NCI-H446 (cell line): ENCODE data around the gene SLCO6A1.
"Not testable (repeated sequence)": the region's sequence is repeated elsewhere in the genome, so short reads cannot be mapped to it uniquely, and the experiment has no call there.

Experiments used
- DNase-seq, 2 experiments: peaks; one replicate each; lab custom pipeline; 2025; lab: John Stamatoyannopoulos, UW

The SLCO6A1 gene, protein sequence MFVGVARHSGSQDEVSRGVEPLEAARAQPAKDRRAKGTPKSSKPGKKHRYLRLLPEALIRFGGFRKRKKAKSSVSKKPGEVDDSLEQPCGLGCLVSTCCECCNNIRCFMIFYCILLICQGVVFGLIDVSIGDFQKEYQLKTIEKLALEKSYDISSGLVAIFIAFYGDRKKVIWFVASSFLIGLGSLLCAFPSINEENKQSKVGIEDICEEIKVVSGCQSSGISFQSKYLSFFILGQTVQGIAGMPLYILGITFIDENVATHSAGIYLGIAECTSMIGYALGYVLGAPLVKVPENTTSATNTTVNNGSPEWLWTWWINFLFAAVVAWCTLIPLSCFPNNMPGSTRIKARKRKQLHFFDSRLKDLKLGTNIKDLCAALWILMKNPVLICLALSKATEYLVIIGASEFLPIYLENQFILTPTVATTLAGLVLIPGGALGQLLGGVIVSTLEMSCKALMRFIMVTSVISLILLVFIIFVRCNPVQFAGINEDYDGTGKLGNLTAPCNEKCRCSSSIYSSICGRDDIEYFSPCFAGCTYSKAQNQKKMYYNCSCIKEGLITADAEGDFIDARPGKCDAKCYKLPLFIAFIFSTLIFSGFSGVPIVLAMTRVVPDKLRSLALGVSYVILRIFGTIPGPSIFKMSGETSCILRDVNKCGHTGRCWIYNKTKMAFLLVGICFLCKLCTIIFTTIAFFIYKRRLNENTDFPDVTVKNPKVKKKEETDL

DNA sequence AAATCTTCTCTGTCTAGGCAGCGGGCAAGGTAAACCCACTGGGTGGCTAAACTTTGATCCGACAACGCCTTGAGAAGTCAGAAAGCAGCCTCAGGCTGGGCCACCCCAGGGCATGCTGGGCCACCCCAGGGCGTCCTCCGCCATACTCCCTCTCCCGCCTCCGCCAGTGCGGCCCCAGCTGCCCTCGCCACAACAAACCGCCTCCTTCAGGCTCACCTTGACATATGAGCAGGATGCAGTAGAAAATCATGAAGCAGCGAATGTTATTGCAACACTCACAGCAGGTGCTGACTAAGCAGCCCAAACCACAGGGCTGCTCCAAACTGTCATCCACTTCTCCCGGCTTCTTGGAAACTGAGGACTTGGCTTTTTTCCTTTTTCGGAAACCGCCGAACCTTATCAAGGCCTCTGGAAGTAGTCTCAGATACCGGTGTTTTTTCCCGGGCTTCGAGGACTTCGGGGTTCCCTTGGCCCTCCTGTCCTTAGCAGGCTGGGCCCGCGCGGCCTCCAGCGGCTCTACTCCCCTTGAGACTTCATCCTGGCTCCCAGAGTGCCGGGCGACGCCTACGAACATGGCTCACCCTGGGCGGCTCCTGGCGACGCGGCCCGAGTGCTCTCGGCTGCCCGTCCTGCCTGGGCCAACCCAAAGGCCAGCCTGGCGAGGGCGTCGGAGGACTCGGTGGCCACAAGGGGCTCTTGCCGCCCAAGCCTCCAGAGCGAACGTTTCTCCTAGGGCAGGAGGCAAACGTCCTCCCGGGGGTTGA, at the start of gene SLCO6A1:
Gene SLCO6A1 (minus strand): TSS at position 731 of the 764 bp plus-strand sequence. CDS start 157 bp downstream, at position 574.
- DNase-seq = no peak

DNA sequence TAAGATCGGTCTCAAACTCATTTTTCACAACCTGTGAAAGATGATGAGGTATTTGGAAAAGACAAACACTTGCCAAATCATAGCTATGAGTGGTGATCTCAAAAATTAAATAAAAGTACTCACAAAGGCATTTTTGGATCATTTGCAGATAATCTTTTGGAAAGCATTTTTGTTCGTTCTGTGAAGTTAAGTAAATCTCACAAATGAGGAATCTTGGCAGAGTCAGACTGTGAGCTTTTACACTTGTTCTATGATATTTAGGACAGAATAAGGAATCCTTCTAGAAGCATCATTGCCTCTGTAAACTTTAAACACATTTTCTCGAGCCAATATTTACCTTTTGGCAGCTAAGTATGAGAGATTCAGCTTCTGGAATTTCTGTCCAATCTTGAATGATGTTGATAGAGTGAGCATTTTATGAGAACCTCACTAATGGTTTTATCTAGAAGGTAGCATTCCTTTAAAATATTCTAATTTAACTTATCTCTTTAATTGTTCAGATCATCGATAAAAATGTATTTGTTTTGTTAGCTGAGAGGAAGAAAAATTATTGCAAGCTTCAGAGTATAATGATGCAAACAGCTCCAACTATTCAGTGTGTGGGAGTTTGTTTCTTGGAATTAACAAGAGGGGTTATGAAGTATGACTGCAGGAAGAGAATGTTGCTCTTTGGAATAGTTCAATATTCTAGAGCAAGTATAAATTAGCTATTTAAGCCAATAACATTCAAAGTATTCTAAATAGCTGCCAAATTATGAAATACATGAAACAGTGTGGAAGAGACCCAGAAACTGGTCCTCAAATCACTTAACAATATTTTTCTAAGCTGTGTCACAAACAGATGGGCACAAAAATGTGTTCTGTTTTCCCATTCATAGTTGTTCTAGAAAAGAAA, 48.6 kb upstream of the SLCO6A1 start:
- peak in 1 of 2 experiments; percentile 19 for DNase-seq

DNA sequence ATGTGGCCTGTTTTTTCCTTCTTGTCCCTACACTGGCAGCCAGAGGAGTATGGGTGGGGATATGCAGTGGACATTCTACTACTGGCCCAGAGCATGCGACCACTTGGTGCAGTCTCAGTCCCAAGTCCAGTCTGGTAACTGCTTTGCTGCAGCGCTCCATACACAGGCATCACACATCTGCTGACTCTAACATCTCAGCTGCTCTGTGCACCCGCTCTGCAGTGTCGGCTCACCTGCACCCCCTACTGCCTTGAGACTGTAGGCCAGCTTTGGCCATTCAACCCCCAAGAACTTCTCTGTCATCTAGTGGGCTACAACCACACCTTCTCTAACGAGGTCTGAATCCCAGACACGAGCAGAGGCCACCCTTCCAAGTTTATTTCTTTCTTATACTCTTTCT, 46.4 kb upstream of the SLCO6A1 start:
- DNase-seq = peak in 1 of 2 experiments; percentile 7

DNA sequence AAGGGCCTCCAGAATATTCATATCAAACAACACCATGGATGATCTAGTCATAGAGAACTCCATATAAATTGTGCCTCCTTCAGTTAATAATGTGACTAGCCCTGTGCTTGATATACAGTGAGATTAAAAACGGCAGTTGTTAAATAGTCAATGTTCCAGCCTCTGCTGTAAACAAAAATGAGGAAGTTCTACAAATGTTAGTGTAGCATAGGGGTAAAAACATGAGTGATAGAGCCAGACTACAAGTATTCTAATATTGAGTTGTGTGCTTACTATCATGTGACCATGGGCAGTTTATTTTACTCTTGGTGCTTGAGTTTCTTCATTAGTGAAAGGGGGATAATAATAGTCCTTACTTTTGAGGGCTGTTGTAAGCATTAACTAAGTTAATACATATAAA, 43.3 kb upstream of the SLCO6A1 start:
- no peak for DNase-seq

DNA sequence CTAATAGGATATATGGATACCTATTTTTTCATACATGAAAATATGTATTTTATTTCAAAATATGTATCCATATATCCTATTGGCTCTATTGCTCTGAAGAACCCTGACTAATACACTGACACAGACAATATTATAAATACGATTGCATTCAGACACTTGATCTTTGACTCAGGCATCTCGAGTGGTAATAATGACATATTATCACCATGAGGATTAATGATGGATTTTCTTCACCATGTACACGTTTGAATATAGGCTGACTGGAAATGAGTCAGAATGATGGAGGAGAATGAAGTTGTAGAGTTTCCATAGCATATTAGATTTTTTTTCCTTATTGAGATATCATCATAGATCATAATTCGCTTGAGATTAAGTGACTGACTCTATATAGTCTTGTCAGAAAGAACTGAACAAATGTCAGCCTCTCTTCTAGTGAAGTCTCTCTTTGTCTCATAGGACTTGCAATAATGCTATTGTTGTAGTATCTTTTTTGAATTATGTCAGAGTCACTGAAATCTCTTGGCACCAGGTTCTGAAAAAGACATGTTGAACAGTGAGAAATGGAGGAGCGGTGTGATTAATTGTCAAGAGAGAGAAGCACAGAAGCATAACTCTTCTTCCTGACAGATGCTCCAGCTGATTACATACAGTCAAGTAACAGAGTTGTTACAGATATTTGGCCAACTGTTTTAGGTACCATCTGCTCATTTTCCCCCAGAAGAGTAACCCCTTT, 41.4 kb upstream of the SLCO6A1 start:
- peak; percentile 36 to 80 for DNase-seq

DNA sequence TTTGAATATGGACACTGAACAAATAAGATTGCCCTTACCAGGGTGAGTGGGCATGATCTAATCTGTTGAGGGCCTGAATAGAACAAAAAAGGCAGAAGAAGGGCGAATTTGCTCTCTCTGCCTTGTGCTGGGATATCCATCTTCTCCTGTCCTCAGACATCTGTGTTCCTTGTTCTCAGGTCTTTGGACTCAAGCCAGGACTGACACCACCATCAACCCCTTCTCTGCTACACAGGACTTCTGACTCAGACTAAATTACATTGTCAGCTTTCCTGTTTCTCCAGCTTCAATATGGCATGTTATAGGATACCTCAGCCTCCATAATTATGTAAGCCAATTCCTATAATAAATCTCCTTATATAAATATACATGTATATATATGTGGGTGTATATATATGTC, 40.8 kb upstream of the SLCO6A1 start:
- DNase-seq = peak; percentile 20 to 86

DNA sequence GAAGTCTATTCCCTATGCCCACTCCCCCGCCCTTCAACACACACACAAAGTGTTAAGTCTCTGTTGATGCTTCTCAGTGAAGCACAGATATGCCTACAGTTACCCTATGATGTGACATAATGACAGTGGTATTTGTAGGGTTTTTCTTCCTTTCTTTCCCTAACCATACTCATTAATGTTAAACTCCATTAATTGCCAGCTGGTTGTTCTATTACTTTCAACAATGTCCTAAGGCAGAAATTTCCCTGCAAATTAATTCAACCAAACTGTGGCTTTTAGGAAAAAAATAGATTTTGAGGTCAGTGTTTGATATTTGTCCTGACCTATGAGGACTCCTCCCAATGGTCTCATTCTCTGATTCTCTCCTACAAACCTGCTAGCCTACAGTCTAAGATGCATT, 38.2 kb upstream of the SLCO6A1 start:
- DNase-seq = no peak

DNA sequence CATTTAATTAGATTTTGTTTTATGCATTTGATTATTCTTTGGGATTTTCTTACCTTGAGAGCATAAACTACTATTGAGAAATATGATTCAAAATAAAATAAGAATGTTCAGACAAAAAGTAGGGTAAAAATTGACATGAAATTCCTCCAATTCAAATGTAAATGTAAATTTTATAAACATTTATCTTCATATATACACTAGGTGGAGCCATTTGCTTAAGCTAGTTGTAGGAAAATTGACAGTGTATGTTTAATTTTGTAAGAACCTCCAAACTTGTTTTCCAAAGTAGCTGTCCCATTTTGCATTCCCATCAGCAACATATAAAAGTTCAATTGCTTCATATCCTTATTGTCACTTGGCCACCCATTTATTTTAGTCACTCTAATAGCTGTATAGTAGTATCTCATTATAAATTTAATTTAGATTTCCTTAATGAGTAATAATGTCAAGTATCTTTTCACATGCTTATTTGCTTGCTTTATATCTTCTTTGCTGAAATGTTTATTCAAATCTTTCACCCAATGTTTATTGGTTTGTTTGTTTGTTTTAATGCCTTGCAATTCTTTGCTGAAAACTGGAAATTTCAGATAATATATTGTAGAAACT, 37.6 kb upstream of the SLCO6A1 start:
- DNase-seq = peak in 1 of 2 experiments; percentile 67

DNA sequence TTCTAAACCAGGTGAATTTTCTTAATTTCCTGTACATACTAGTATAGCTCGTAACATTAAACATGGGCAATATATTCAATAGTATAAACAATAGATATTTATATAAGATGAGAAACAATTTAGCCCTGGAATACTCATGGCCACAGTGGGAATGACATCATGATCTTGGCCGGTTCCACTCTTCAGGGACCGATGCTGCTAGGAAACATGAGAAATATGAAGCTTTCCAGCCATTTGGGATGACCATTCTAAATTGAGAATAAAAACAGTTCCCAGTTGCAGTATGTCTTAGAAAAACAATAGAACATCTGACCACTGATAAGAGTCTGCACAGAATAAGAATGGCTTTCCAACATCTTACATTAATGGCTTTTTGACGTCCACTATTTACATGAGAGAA, 33.3 kb upstream of the SLCO6A1 start:
- no peak for DNase-seq

DNA sequence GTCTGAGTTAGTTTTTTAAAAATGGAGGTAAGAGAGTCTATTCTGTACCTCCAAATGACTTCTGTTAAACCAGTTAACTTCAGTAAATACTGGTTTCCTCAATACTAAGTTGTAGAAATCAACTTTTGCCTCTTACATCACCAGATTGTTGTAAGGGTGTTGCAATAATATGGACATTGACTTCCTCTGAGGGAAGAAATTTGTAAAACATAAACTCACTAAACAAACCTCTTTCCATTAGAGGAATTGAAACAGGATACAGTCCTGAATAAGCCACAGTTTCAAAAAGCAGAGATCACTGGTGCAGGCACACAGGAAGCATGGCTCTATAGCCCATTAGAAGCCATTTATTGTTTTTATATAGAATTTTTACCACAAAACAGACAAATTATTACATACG, 32.7 kb upstream of the SLCO6A1 start:
- DNase-seq = no peak

DNA sequence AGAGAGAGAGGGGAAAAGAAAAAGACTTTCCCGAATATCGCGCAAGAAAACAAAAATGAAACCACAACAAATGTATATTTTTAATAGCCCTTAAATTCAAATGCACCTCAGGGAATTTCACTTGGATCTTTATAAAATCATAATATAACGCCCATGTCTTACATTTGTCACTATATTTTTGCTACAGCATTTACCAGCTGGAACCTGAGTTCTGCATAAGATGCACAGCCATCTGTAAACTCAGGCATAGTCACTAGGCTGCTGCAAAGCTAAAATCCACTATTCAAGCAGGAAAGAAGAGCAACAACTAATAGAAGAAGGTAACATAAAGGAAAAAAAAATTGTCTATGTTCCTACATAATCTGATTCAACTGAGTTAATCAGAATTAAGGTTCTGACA, 30.6 kb upstream of the SLCO6A1 start:
- DNase-seq = no peak

DNA sequence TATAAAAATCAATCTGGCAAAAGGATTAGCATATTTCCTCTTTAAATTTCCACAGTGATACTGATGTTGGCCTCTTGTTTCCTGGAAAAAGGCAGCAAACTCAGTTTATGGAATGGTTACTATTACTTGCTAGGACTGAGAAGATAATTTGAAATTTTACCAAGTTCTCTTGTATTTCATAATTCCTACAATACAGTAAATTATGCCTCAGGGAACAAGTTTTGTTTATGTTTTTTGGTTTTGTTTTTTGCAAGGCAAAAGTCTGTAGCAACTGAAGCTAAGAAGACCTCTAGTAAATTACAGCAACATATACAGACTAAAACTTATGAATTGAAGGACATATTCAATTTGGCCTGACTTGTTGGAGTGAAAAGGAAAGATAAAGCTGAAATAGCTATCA, 30.2 kb upstream of the SLCO6A1 start:
- no peak for DNase-seq

DNA sequence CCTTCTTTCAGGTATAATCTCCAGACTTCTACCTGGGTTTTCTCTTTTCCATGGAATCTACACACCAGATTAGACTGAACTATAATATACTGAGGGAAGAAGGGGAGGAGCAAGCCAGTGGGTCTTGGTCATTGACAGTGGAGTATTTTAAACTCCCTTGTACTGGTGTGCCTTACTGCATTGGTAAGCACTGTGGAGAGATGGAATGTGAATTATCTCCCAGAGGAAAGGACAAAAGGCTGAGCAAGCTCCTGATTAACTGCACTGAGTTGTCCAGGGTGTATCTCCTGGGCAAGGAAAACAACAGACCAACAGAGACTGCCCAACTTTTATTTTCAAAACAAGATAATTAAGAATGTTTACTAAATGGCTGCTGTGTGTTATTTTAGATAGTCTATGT, 29.8 kb upstream of the SLCO6A1 start:
- no peak for DNase-seq

DNA sequence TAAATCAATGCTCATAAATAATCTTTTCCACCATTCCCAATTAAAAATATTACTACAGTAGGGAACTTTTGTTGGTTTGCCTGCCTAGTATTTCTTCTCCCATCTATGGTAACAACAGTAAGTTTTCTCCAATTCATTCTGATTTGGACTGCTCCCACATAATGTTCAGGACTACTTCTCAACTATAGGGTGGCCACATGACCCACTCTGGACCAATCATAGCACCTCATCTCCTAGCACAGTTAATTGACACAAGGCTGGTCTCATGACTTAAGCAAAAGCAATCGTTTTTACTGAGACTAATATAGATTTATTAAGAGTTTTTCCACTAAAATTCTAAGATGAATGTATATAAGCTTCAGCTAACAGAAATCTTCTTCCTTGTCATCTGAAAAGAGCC, 28.7 kb upstream of the SLCO6A1 start:
- no peak for DNase-seq

DNA sequence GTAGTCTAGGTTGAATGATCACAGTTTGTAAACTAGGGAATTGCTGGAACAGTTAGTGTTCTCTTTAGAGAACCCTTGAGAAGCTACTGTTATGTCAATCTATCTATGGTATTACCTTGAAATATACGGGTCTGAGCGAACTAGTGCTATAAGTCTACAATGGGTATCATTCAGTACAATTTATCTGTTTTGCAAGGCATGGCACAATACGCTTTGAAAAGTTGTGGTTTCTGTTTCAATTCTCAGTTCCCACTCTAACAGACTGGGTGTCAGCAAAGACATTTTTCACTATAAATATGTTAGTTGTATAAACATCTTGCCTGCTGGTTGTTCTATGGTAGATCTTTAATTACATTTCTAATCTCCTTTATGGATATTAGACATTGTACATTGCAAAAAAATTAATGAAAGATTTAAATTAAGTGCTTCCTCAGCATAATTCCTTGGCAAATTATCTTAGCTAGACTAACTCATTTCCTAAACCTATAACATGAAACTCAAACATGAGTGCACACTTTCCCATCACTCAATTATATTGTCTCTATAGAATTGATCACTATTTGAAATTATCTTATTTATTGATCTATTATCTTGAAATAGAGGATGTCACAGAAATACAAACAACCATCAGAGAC, 24.9 kb upstream of the SLCO6A1 start:
- DNase-seq = no peak

DNA sequence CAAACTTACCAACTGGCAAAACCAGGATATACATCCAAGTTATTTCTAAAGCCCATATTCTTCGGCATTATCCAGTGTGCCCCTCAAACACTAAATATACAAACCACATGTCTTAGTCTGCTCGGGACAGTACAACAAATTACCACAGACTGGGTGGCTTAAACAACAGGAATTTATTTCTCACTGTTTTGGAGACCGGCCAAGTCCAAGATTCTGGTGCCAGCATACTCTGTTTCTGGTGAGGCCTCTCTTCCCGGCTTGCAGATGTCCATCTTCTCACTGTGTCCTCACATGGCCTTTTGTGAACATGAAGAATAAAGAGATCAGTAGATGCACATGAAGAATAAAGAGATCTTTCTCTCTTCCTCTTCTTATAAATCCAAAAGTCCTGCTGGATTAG, 12.9 kb upstream of the SLCO6A1 start:
- DNase-seq = peak; percentile 93 to 94

DNA sequence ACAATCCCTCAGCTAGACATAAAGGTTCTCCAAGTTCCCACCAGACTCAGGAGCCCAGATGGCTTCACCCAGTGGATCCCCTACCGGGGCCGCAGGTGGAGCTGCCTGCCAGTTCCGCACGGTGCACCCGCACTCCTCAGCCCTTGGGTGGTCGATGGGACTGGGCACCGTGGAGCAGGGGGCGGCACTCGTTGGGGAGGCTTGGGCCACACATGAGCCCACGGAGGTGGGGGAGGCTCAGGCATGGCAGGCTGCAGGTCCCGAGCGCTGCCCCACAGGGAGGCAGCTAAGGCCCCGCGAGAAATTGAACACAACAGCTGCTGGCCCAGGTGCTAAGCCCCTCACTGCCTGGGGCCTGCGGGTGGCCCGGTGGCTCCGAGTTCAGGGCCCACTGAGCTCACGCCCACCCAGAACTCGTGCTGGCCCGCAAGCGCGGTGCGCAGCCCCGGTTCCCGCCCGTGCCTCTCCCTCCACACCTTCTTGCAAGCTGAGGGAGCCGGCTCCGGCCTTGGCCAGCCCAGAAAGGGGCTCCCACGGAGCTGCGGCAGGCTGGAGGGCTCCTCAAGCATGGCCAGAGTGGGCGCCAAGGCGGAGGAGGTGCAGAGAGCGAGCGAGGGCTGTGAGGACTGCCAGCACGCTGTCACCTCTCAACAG, 7.4 kb downstream of the SLCO6A1 start:
- DNase-seq = not testable (repeated sequence)

DNA sequence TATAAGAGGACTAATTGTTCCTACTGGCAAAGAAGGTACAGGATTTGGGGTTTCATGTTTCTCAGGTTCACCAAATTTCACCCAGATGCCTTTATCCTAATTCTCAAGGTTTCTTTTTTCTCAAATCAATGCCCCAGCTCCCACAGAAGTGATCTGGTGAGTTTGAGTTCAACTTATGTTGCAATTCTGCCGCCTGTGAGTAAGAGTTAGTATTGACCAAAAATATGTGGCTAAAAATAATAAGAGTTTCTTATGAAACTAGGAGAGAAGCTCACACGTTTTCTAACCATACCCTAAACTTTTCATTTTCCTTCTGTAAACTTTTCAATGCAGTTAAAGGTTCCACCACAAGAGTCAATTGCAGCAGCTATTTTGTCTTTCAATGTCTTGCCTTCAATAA, 15.1 kb downstream of the SLCO6A1 start:
- DNase-seq = no peak

DNA sequence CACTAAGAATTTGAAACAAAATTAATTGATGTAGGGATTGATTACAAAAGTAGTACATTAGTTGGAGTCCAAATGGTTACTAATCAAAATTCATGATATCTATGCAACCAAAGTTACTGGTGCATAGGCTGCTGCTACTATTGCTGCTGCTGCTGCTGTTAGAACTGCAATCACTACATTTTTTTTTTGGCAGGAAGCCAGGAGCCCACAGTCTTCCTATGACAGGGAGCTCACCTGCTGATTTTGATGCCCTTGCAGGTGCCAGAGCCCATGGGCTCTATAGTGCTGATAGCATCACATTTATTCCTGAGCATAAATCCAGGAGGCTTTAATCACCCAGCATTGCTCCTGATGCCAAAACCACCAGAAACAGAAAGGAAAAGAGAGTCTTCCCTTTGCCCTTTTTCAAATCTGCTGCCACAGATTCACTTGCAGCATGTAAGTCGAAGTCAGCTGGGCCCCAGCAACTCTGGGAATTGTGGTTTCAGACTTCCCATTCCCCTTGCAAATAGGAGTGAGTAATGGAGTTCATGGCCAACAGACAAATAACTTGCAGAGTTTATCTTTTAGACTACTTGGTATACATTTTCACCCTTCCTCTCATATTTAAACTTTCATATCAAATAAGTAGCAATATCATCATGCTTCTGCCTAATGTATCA, 17.6 kb downstream of the SLCO6A1 start:
- DNase-seq = no peak
